ENCODE results near the gene NPY.

DNA sequence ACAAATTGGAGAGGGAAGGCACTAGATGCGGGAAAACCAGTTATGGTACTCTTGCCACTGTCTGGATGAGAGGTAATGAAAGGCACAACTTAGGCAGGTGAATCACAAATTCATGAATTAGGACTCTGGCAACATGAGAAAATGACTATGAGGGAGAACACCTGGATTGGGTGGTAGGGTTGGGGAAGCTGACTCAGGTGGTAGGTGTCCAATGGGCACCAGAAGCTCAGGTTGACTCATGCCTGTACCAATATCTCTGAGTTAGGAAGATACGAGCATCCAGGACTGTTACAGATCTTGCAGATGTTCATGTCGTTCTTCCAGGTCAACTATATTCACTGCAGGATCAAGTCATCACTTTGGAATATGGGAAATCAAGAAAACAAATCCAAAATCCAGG is 56.7 kb downstream of the NPY start:
- TF ChIP-seq CTCF (IDR thresholded peaks at IDR 0.05; ENCODE audit: low read depth, low read length): no peak
- TF ChIP-seq POLR2A (IDR thresholded peaks at IDR 0.05; ENCODE audit: extremely low read depth, insufficient read length): no peak
- TF ChIP-seq, protein P1, sequence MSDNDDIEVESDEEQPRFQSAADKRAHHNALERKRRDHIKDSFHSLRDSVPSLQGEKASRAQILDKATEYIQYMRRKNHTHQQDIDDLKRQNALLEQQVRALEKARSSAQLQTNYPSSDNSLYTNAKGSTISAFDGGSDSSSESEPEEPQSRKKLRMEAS (IDR thresholded peaks at IDR 0.05; ENCODE audit: low read depth, low read length): no peak
- no peak for TF ChIP-seq MYC (IDR thresholded peaks at IDR 0.05; ENCODE audit: low read depth, low read length)
